PC-3 (cell line): Measurements from ENCODE around the gene IWS1. TPM values are rescaled to one million over a fixed set of nuclear protein-coding genes. Genes with fewer than 3 reads are reported as not detected.

ENCODE experiments used
- ATAC-seq: fragments of 200-7000 bp; cut with Tn5 transposase; 2 replicates; pipeline ENCODE4 v1.9.1; 2020; ENCODE audit warnings: mild to moderate bottlenecking, moderate library complexity
- BruUV-seq: library from RNA; stranded (reverse); fragments of 400-500 nt; replicated peaks from 2 replicates; lab custom pipeline; 2021; lab: Mats Ljungman, UMichigan
- CTCF ChIA-PET: fragments of 300-600 bp; sonication (Branson Sonifier 250); formaldehyde crosslinking; loops from one replicate; lab custom pipeline; 2022; ENCODE audit warnings: antibody characterized with exemption; lab: Charles Lee
- POLR2A ChIA-PET: fragments of 300-600 bp; sonication (Branson Sonifier 250); formaldehyde crosslinking; loops from one replicate; lab custom pipeline; 2022; ENCODE audit warnings: antibody characterized with exemption; ENCODE audit not compliant: unreplicated experiment; lab: Charles Lee
- DNase-seq: peaks from one replicate; pipeline ENCODE4 v3.0.0-alpha.2; 2015
- H2AFZ ChIP-seq: fragments of 300-600 bp; sonication (generic); 2 replicates; pipeline ENCODE4 v1.6.0; 2016; ENCODE audit warnings: antibody characterized with exemption, low read length
- H3F3A ChIP-seq: fragments of 300-600 bp; sonication (generic); one replicate; pipeline ENCODE4 v1.6.0; 2017; ENCODE audit warnings: antibody characterized with exemption, low read length, control low read depth, mild to moderate bottlenecking; ENCODE audit not compliant: unreplicated experiment
- H3K27ac ChIP-seq: fragments of 300-600 bp; sonication (generic); 2 replicates; pipeline ENCODE4 v1.5.1; 2016; ENCODE audit warnings: mild to moderate bottlenecking, low read length
- H3K27me3 ChIP-seq: fragments of 300-600 bp; sonication (generic); 2 replicates; pipeline ENCODE4 v1.6.1; 2016; ENCODE audit warnings: low read length, mixed read lengths
- H3K36me3 ChIP-seq: fragments of 300-600 bp; sonication (generic); 2 replicates; pipeline ENCODE4 v1.6.1; 2016; ENCODE audit warnings: low read depth, mixed run types, low read length, mixed read lengths
- H3K4me1 ChIP-seq: fragments of 300-600 bp; sonication (generic); 2 replicates; pipeline ENCODE4 v1.5.1; 2016; ENCODE audit warnings: low read length; ENCODE audit not compliant: insufficient read depth
- H3K4me2 ChIP-seq: fragments of 300-600 bp; sonication (generic); 2 replicates; pipeline ENCODE4 v1.6.0; 2016; ENCODE audit warnings: low read length
- H3K4me3 ChIP-seq: fragments of 300-600 bp; sonication (generic); 2 replicates; pipeline ENCODE4 v1.5.1; 2016; ENCODE audit warnings: mild to moderate bottlenecking, low read length, mixed read lengths
- H3K79me2 ChIP-seq: fragments of 300-600 bp; sonication (generic); 2 replicates; pipeline ENCODE4 v1.6.1; 2017; ENCODE audit warnings: low read length, mixed read lengths
- H3K9ac ChIP-seq: fragments of 300-600 bp; sonication (generic); 2 replicates; pipeline ENCODE4 v1.6.0; 2016; ENCODE audit warnings: mild to moderate bottlenecking, low read length
- H3K9me2 ChIP-seq: fragments of 300-600 bp; sonication (generic); replicated peaks from 2 replicates; pipeline ENCODE4 v1.6.1; 2016; ENCODE audit warnings: mixed run types, low read length, mixed read lengths
- H3K9me3 ChIP-seq: fragments of 300-600 bp; sonication (generic); 2 replicates; pipeline ENCODE4 v1.6.1; 2016; ENCODE audit warnings: low read length, mixed read lengths
- H4K20me1 ChIP-seq: fragments of 300-600 bp; sonication (generic); 2 replicates; pipeline ENCODE4 v1.6.1; 2016; ENCODE audit warnings: low read length, mixed read lengths
- CTCF ChIP-seq: fragments of 300-600 bp; sonication (generic); conservative IDR thresholded peaks from 2 replicates; pipeline ENCODE4 v1.5.1; 2017; ENCODE audit warnings: antibody characterized with exemption, low read depth, mild to moderate bottlenecking, low read length
- EZH2 ChIP-seq: fragments of 300-600 bp; sonication (generic); IDR thresholded peaks from one replicate; pipeline ENCODE4 v1.6.1; 2017; ENCODE audit warnings: antibody characterized with exemption, mild to moderate bottlenecking, low read length; ENCODE audit not compliant: unreplicated experiment
- EZH2phosphoT487 ChIP-seq: fragments of 300-600 bp; sonication (generic); IDR thresholded peaks from 2 replicates; pipeline ENCODE4 v1.6.1; 2018; ENCODE audit warnings: mild to moderate bottlenecking, antibody characterized with exemption, low read length, borderline replicate concordance
- intact Hi-C: fragments of 100-400 bp; cut with micrococcal nuclease; formaldehyde crosslinking; loops from 2 replicates; pipeline ENCODE4 v1.9.0; 2023
- total RNA-seq: library from RNA; depleted of rRNA; stranded (reverse); fragments of >200 nt; gene quantifications from 2 replicates; pipeline ENCODE4 v1.2.3, GENCODE V29; 2014

IWS1 gene
- total RNA-seq, 1 experiment from 2014 or later, result 51.4 TPM

DNA sequence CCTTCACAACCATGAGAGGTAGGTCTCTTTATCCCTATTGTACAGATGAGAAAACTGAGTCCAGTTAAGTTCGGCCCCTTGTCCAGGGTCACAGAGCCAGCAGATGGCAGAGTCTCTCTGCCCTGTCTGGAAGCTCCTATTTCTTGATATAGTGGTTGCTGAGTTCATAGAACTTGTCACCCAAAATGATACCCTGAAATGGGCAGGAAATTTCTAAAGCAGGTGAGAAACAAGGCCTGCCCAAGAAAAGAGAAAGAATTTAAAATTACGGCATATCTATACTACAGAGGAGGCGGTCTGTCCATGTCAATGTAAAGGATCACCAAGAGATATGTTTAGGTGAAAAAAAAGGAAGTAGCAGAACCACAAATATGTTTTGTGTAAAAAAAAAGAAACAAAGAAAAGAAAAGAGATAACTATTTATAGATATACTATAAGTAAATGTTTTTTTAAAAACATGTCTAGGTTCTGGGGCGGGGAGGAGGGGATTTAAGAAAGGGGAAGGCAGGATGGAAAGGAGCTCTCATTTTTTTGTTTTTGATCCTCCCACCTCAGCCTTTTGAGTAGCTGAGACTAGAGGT lies 49.0 kb upstream of the IWS1 start:
- H3F3A ChIP-seq, result no peaks in the 10 kb centered on the region
- H3K9ac ChIP-seq, result no peak overlapping the region
- no peaks in the 10 kb centered on the region for H3K79me2 ChIP-seq
- BruUV-seq, result no TSS peak
- peaks cover 4% of the 10 kb centered on the region; the same call in 1 of the 2 replicates for H3K4me1 ChIP-seq
- H3K27ac ChIP-seq, result no peak overlapping the region
- no peaks in the 10 kb centered on the region for H3K36me3 ChIP-seq
- ChIA-PET CTCF (no interaction called here), POLR2A (no interaction called here)
- TF ChIP-seq CTCF (no peak), EZH2phosphoT487 (no peak), EZH2 (no peak)
- no peak overlapping the region for H2AFZ ChIP-seq
- no peak for DNase-seq
- H3K9me2 ChIP-seq, result no peaks in the 10 kb centered on the region
- H3K27me3 ChIP-seq, result no peaks in the 10 kb centered on the region
- H4K20me1 ChIP-seq, result no peaks in the 10 kb centered on the region
- H3K4me2 ChIP-seq, result no peak overlapping the region
- no peak overlapping the region for H3K4me3 ChIP-seq
- no peaks in the 10 kb centered on the region for H3K9me3 ChIP-seq
- no peak for ATAC-seq
- intact Hi-C loops, result no loop called here

DNA sequence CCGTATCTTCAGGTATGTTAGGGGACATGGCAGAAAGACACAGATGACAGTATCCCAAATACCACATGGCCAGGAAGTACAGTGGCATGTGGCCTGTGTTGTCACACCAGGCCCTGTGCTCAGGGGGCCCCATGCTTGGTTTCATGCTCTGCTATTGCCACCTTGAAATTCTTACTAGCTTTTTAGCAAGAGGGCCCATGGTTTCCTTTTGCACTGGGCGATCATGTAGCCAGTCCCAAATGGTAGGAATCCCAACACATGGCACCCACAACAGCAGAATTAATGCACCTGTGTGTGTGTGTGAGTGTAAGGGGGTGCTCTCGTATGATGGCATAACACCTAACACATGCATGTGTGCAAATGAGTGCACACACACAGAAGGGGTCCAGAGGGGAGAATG lies 48.4 kb upstream of the IWS1 start:
- H3K36me3 ChIP-seq, result no peaks in the 10 kb centered on the region
- no peaks in the 10 kb centered on the region for H3K27me3 ChIP-seq
- no peaks in the 10 kb centered on the region for H4K20me1 ChIP-seq
- no peak for DNase-seq
- H2AFZ ChIP-seq, result no peak overlapping the region
- ChIA-PET POLR2A (interaction anchor here (0.6 kb wide), 1 partner anchor 48 kb away, joined by 5 read pairs; no protein-coding TSS in a partner anchor), CTCF (interaction anchor here (0.5 kb wide), 1 partner anchor 100 kb away, joined by 3 read pairs; the partner anchor contains the start of gene LIMS2)
- H3K79me2 ChIP-seq, result no peaks in the 10 kb centered on the region
- TF ChIP-seq CTCF (no peak), EZH2 (no peak), EZH2phosphoT487 (no peak)
- no peak for ATAC-seq
- H3K4me1 ChIP-seq, result peaks cover 7% of the 10 kb centered on the region
- H3F3A ChIP-seq, result no peaks in the 10 kb centered on the region
- H3K4me2 ChIP-seq, result no peak overlapping the region
- H3K9ac ChIP-seq, result no peak overlapping the region
- BruUV-seq, result no TSS peak
- H3K9me3 ChIP-seq, result no peaks in the 10 kb centered on the region
- no peaks in the 10 kb centered on the region for H3K9me2 ChIP-seq
- H3K27ac ChIP-seq, result no peak overlapping the region
- intact Hi-C loops, result no loop called here
- no peak overlapping the region for H3K4me3 ChIP-seq

DNA sequence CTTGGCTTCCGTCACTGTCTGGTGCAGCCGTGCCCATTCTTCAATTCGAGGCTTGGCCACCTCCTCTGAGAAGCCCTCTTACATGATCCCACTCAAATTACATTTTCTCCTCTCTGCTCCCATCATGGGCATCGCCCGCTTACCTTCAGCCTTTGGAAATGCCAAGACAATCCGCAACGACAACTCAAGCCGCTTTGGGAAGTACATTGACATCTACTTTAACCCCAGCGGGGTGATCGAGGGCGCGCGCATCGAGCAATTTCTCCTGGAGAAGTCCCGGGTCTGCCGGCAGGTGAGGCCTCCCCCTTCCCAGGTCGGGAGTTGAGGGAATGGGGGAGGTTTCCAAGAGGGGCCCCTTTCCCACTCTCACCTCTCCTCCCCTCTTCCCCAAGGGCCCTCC lies 47.5 kb upstream of the IWS1 start:
- no peaks in the 10 kb centered on the region for H3K36me3 ChIP-seq
- H3K27me3 ChIP-seq, result no peaks in the 10 kb centered on the region
- intact Hi-C loops, result no loop called here
- no TSS peak for BruUV-seq
- no peaks in the 10 kb centered on the region for H3K9me3 ChIP-seq
- no peak overlapping the region for H3K4me2 ChIP-seq
- ChIA-PET POLR2A (no interaction called here), CTCF (no interaction called here)
- no peaks in the 10 kb centered on the region for H4K20me1 ChIP-seq
- H2AFZ ChIP-seq, result no peak overlapping the region
- DNase-seq (no peak), ATAC-seq (no peak)
- H3K27ac ChIP-seq, result no peak overlapping the region
- no peaks in the 10 kb centered on the region for H3F3A ChIP-seq
- no peaks in the 10 kb centered on the region for H3K79me2 ChIP-seq
- TF ChIP-seq CTCF (no peak), EZH2phosphoT487 (no peak)
- no peak overlapping the region for H3K4me3 ChIP-seq
- H3K4me1 ChIP-seq, result peaks cover 15% of the 10 kb centered on the region
- H3K9me2 ChIP-seq, result no peaks in the 10 kb centered on the region
- H3K9ac ChIP-seq, result no peak overlapping the region
